Stimulated activated CD4-positive, alpha-beta T cell treated with anti-CD3 and anti-CD28 coated beads, TNF-alpha, amount 100 ng/mL, for 4 hours (primary cell): ENCODE results near the gene PRDM16.

ENCODE experiments used
- DNase-seq, 3 experiments: peaks; one replicate each; pipeline ENCODE4 v3.0.0-alpha.2; 2020; ENCODE audit warnings: low read depth in 3 of 3

The PRDM16 gene

DNA sequence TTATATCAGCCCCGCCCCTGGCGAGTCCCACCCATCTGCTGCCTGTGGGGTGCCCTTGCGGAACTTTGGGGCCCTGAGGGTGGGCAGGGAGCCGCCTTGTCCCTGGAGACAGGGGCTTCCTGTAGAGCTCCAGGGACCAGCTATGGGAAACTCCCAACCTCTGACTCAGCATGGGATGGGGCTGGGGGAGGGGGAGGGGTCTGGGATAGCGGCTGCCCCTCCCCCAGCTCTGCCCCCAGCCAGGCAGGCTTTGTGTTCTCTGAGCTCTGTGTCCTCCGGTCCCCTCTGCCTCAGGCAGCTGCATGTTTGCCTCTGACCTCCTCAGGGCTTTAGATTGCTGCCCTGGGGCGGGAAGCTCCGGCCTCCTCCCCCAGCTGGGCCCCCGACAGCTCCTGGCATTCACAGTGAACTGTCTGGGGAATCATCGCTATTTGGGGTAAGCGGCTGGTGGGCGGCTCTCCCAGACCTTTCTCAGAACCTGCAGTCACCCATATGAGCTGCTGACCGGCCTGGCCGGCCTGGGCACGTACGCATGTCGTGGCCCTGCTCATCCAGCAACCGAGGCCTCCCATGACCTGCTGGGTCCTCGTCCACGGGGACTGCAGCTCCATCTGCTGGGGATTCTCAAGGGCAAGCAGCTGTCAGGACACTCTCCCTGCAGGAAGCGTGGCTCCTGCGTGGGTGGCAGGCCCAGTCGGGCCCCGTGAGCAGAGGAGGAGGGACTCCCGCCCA lies 402.5 kb downstream of the PRDM16 start:
- no peak for DNase-seq

DNA sequence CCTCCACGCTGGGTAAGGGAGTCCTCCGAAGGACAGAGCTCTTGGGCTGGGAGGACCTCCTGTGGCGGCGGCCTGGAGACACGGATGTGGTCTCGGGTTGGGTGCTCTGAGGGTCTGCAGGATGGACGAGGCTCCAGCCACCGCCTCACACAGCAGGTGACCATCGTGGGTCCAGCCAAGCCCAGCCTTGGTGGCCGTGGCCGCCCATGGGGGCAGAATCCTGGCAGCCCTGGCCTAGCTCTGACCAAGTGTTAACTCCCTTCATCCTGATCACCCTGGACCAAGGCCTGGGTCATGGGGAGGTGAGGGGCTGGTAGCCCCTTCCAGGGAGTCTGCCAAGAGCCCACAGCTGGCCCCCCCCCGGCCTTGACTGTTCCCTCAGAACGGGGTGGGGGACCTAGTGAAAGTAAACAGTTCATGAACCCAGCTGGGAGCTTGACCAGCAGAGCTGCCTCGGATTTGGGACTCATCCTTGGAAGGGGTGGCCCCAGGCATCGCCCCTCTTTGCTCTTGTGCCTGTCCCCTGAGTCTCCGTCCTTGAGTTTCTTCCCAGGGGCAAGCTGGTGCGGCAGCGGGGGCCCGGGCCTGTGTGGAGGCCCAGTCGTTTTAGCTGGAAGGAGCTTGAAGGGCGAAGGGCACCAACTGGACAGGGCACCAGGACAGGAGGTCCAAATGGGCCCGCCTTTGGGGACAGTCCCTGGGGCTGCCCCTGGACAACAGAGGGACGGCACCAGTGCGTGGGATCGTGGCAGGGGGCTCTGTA lies 403.3 kb downstream of the PRDM16 start:
- no peak for DNase-seq

DNA sequence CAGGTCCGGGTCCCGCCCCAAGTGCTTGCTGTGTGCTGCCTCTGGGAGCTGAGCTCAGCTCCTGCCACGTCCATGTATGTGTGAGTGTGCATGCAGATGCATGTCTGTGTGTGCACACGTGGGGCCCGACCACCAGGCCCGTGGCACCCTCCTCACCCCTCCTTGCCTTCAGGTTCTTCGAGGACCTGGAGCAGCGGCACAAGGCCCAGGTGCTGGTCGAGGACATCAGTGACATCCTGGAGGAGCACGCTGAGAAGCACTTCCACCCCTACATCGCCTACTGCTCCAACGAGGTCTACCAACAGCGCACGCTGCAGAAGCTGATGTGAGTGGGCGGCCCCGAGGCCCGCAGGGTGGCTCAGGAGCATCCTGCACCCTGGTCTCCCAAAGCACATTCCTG lies 403.9 kb downstream of the PRDM16 start:
- DNase-seq: no peak

GRCh38 chr1:3473381-3473844 lies 404.4 kb downstream of the PRDM16 start:
- DNase-seq: no peak

GRCh38 chr1:3474016-3474415 lies 405.0 kb downstream of the PRDM16 start:
- DNase-seq: no peak

GRCh38 chr1:3474421-3474820 lies 405.4 kb downstream of the PRDM16 start:
- no peak for DNase-seq

DNA sequence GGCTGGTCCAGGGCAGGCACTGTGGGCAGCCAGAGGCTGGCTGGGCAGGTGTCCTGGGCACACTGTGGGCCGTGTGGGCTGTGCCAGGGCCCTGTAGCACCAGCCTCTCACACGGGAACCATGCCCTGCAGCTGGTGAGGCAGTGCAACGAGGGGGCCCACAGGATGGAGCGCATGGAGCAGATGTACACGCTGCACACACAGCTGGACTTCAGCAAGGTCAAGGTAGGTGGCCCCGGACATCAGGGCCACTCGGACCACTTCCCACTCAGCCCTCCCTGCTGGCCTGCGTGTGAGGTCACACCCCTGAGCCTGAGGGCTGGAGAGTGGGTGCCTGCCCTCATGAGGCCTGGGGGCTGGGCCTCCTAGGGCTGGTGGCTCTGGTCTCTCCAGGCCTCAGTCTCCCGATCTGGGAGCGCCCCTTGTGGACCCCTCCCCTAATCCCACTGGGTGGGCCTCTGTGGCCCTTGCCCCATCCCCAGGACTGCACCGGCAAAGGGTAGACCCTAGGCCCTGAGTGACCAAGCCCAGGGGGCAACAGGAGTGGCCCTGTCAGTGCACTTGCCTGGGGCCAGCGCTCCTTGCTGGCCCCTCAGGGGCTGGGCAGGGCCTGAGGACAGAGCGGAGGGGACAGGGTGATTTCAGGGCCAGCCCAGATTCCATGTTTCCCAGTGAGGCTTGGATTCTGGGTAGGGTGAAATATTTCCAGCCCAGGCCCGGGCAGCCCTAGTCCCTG lies 407.0 kb downstream of the PRDM16 start:
- no peak for DNase-seq

- DNase-seq: no peak
Measured at GRCh38 chr1:3476666-3477065, 407.7 kb downstream of the PRDM16 start.

GRCh38 chr1:3477241-3477995 lies 408.4 kb downstream of the PRDM16 start:
- DNase-seq: no peak

GRCh38 chr1:3478187-3478586 lies 409.2 kb downstream of the PRDM16 start:
- DNase-seq: no peak

GRCh38 chr1:3479511-3480368 lies 410.7 kb downstream of the PRDM16 start:
- DNase-seq: no peak

DNA sequence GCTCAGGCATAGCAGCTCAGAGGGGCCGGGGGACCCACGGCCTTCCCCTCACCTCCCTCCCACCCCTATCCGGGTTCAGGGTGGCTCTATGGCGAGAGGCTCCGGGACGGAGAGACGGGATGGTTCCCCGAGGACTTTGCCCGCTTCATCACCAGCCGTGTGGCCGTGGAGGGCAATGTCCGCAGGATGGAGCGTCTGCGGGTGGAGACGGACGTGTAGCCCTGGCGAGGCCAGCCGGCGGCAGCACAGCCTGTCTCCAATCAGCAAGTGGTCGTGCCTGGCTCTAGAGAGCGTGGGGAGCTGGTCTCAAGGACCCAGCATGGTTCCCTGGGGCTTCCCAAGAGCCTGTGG lies 411.3 kb downstream of the PRDM16 start:
- no peak for DNase-seq

DNA sequence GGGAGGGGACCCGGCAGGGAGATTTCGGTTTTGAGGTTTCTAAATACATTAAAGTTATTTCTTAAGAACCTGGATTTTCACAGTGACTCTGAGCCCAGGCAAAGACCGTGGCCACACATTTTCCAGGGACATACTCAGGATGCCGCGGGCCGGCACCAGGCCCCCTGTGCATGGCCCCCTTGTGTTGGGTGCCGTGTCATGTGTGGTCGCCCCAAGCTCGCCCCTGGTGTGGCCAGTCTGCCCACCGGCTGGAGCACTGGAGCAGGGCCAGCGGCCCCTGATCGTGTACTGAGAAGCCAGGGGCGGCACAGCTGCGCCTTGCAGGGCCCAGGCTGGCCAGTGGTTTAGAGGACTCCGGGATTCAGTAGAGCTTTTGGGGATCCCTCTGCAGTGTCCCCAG lies 412.0 kb downstream of the PRDM16 start:
- DNase-seq: no peak

- DNase-seq: no peak
Measured at GRCh38 chr1:3481836-3482375, 412.9 kb downstream of the PRDM16 start.

- no peak for DNase-seq
Measured at GRCh38 chr1:3482378-3482849, 413.4 kb downstream of the PRDM16 start.

DNA sequence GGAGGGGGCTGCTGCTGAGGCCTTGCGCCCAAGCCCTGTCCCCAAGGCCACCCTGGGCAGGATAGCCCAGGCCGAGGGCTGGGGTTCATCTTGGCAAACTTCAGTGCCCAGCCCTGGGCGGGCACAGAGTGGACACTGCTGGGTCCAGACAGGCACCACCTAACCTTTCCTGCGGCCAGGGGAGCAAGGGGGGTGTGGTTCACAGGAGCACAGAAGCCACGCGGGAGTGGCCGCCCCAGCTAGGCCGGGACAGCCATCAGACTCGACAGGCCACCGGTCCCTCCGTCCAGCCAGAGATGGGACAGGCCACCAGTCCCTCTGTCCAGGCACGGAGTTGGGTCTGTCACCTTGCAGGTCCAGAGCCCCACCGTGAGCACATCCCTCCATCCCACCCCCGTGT lies 414.4 kb downstream of the PRDM16 start:
- no peak for DNase-seq

- DNase-seq: peak in 2 of 3 experiments; percentile 9 to 20
Measured at GRCh38 chr1:3483801-3484444, 414.9 kb downstream of the PRDM16 start.

DNA sequence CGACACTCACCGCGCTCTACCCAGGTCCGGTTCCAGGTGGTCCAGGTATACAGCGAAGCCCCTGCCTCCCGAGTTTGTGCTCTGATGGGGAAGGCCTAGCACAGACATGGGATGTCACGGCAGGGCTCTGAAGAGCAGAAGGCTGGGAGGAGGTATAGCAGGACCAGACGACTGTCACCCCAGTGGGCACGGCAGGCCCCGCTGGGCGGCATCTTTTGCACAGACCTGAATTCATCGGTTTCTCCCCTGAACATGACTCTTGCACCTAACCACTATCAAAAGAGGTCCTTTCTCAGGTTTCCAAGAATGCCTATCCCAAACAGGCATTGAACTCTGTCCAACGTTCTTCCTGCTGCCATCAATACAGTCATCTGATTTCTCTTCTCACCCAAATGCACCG lies 416.0 kb downstream of the PRDM16 start:
- no peak for DNase-seq
